Panc1 (cell line): Measurements from ENCODE around the gene NFKBIB.

Source experiments
- CTCF ChIP-seq: fragments of 450-650 bp; IDR thresholded peaks from 2 replicates; pipeline ENCODE4 v1.5.1; 2017; ENCODE audit warnings: mild to moderate bottlenecking
- POLR2AphosphoS5 ChIP-seq: IDR thresholded peaks from 2 replicates; pipeline ENCODE4 v1.6.1; 2012; ENCODE audit warnings: mild to moderate bottlenecking, low read depth, low read length, moderate library complexity
- REST ChIP-seq, 2 experiments: IDR thresholded peaks; 2 replicates each; pipeline ENCODE4 v1.6.1; 2011 to 2012; ENCODE audit warnings: low read depth in 2 of 2, control low read depth in 1 of 2, low read length in 1 of 2, mild to moderate bottlenecking in 1 of 2, moderate library complexity in 1 of 2; ENCODE audit not compliant: insufficient read depth in 1 of 2
- SIN3A ChIP-seq: IDR thresholded peaks from 2 replicates; pipeline ENCODE4 v1.6.1; 2012; ENCODE audit warnings: low read depth, mild to moderate bottlenecking, low read length, moderate library complexity, borderline replicate concordance; ENCODE audit not compliant: insufficient read depth
- TCF7L2 ChIP-seq: IDR thresholded peaks from 2 replicates; pipeline ENCODE4 v1.6.1; 2011; ENCODE audit warnings: mild to moderate bottlenecking, low read depth, low read length, inconsistent platforms

- TF ChIP-seq CTCF (no peak), TCF7L2 (no peak), POLR2AphosphoS5 (0 out of 2 replicates have a peak, but pooled peaks have one; percentile 60), REST (IDR thresholded peaks at IDR 0.05; ENCODE audit: insufficient read depth in 1 of 2, low read depth in 2 of 2, low read length in 1 of 2) (no peak), SIN3A (no peak)
Measured at GRCh38 chr19:38958301-38958700, 58.5 kb downstream of the NFKBIB start.
